Activated CD4-positive, alpha-beta T cell treated with anti-CD3 and anti-CD28 coated beads, Interleukin-2, amount 10 ng/mL, durations not matched to agents 7 days and 5 days (primary cell): ENCODE data around the gene CMC1. TPM values are rescaled to one million over a fixed set of nuclear protein-coding genes. Genes with fewer than 3 reads are reported as not detected.

Experiments used
- CTCF ChIA-PET: fragments of 350-600 bp; sonication (Branson Sonifier 250); formaldehyde crosslinking; loops from one replicate; lab custom pipeline; 2021; ENCODE audit warnings: antibody characterized with exemption; lab: Charles Lee
- POLR2A ChIA-PET: fragments of 350-600 bp; sonication (Branson Sonifier 250); formaldehyde crosslinking; loops from one replicate; lab custom pipeline; 2021; ENCODE audit warnings: antibody characterized with exemption; lab: Charles Lee
- DNase-seq: peaks from one replicate; pipeline ENCODE4 v3.0.0-alpha.2; 2020
- H3K27ac Mint-ChIP-seq: one replicate; pipeline ENCODE4 v1.8.0; 2021; ENCODE audit warnings: mild to moderate bottlenecking, moderate library complexity, mixed read lengths
- H3K27me3 Mint-ChIP-seq: one replicate; pipeline ENCODE4 v1.8.0; 2021; ENCODE audit warnings: mixed read lengths
- H3K36me3 Mint-ChIP-seq: one replicate; pipeline ENCODE4 v1.8.0; 2021; ENCODE audit warnings: low read depth, mixed read lengths
- H3K4me1 Mint-ChIP-seq: one replicate; pipeline ENCODE4 v1.8.0; 2021; ENCODE audit warnings: mixed read lengths
- H3K4me3 Mint-ChIP-seq: one replicate; pipeline ENCODE4 v1.8.0; 2021; ENCODE audit warnings: mild to moderate bottlenecking, moderate library complexity, mixed read lengths
- H3K9me3 Mint-ChIP-seq: one replicate; pipeline ENCODE4 v1.8.0; 2021; ENCODE audit warnings: mixed read lengths
- total RNA-seq, 2 experiments: library from RNA; stranded (reverse); gene quantifications; one replicate each; pipeline ENCODE4 v1.2.3, GENCODE V29; 2021

Gene CMC1
- total RNA-seq, 2 experiments from 2014 or later, result 12.7 to 13.1 TPM

DNA sequence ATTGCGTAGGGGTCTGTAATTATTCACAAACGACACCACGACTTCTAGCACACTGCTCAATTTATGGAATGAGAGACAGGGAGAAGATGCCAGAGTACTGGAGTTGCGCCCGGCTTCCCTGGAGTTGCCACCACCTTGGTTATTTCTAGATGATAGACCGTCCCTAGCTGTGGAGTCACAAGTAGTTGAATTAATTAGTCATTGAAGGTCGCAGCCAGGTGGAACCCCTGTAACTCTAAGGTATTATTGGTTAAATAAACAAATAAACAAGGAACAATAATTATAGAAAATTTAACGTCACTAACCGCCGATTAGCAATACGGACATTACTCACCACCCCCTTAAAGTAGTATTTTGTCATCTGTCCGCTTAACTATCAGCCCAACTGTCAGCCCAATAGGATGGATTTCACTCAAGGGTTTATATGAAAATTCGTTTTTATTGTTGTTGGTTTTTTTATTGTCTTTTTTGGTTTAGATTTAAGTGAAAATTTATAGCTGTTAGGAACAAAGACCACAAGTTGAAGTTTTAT is 108.1 kb downstream of the CMC1 start:
- H3K4me1 Mint-ChIP-seq, result peaks cover 54% of the 10 kb centered on the region
- peak overlapping the region; percentile 99 for H3K27ac Mint-ChIP-seq
- H3K36me3 Mint-ChIP-seq, result peaks cover 44% of the 10 kb centered on the region
- no peak for DNase-seq
- H3K9me3 Mint-ChIP-seq, result peaks cover 16% of the 10 kb centered on the region
- no peaks in the 10 kb centered on the region for H3K27me3 Mint-ChIP-seq
- ChIA-PET POLR2A (interaction anchor here (0.7 to 1.6 kb wide), 2 partner anchors 14 to 722 kb away, joined by 5 to 6 read pairs; no protein-coding TSS in a partner anchor), CTCF (interaction anchor here (0.6 to 2.9 kb wide), 8 partner anchors 7 to 1655 kb away, joined by 3 to 12 read pairs (median 3); no protein-coding TSS in a partner anchor)
- H3K4me3 Mint-ChIP-seq, result peak overlapping the region; percentile 93

Other genes starting within 250 kb of the CMC1 start
- under 1 TPM; 0.37 to 0.50 TPM for gene ZCWPW2, start 107.1 kb downstream of the CMC1 start, total RNA-seq
- gene AZI2, start 107.2 kb downstream of the CMC1 start, total RNA-seq, result 10 to 100 TPM; 53.5 to 68.8 TPM